Smooth muscle cell (in vitro differentiated cells): Measurements from ENCODE around the gene MREG. TPM values are rescaled to one million over a fixed set of nuclear protein-coding genes. Genes with fewer than 3 reads are reported as not detected.
A peak's percentile ranks its signal among the peaks of the same experiment; 100 is the strongest.

ENCODE experiments used
- DNase-seq: peaks from one replicate; lab custom pipeline; 2025; ENCODE audit not compliant: unreplicated experiment; lab: John Stamatoyannopoulos, UW
- H2AFZ ChIP-seq: fragments of 200-600 bp; sonication (generic); 2 replicates; pipeline ENCODE4 v1.6.0; 2016; ENCODE audit warnings: antibody characterized with exemption, low read depth, mild to moderate bottlenecking
- H3F3A ChIP-seq: fragments of 200-600 bp; sonication (generic); 2 replicates; pipeline ENCODE4 v1.6.0; 2017; ENCODE audit warnings: antibody characterized with exemption, low read depth
- H3K27ac ChIP-seq: fragments of 200-600 bp; sonication (generic); 2 replicates; pipeline ENCODE4 v1.5.1; 2016; ENCODE audit warnings: low read depth, mild to moderate bottlenecking
- H3K27me3 ChIP-seq: fragments of 200-600 bp; sonication (generic); 2 replicates; pipeline ENCODE4 v1.6.1; 2016; ENCODE audit warnings: low read depth, mild to moderate bottlenecking
- H3K36me3 ChIP-seq: fragments of 200-600 bp; sonication (generic); 2 replicates; pipeline ENCODE4 v1.5.1; 2016; ENCODE audit warnings: low read depth
- H3K4me1 ChIP-seq: fragments of 200-600 bp; sonication (generic); 2 replicates; pipeline ENCODE4 v1.5.1; 2016; ENCODE audit warnings: low read depth
- H3K4me2 ChIP-seq: fragments of 200-600 bp; sonication (generic); 2 replicates; pipeline ENCODE4 v1.6.0; 2016; ENCODE audit warnings: mild to moderate bottlenecking
- H3K4me3 ChIP-seq: fragments of 200-600 bp; sonication (generic); 2 replicates; pipeline ENCODE4 v1.5.1; 2016; ENCODE audit warnings: mild to moderate bottlenecking
- H3K79me2 ChIP-seq: fragments of 200-600 bp; sonication (generic); 2 replicates; pipeline ENCODE4 v1.6.0; 2016; ENCODE audit warnings: low read depth, mild to moderate bottlenecking
- H3K9ac ChIP-seq: fragments of 200-600 bp; sonication (generic); 2 replicates; pipeline ENCODE4 v1.6.0; 2016; ENCODE audit warnings: low read depth
- H3K9me3 ChIP-seq: fragments of 200-600 bp; sonication (generic); replicated peaks from 2 replicates; pipeline ENCODE4 v1.5.1; 2016; ENCODE audit warnings: low read depth
- H4K20me1 ChIP-seq: fragments of 200-600 bp; sonication (generic); 2 replicates; pipeline ENCODE4 v1.6.0; 2016; ENCODE audit warnings: low read depth
- CTCF ChIP-seq: fragments of 200-600 bp; sonication (generic); IDR thresholded peaks from 2 replicates; pipeline ENCODE4 v1.5.1; 2017; ENCODE audit warnings: borderline replicate concordance, mild to moderate bottlenecking, antibody characterized with exemption; ENCODE audit not compliant: insufficient read depth, poor library complexity, severe bottlenecking
- WGBS: methylation state at CpG from one replicate; pipeline ENCODE4 v1.1.7; 2016; ENCODE audit warnings: low lambda C conversion rate; 5-methylcytosine and 5-hydroxymethylcytosine counted together
- polyA plus RNA-seq: library from polyadenylated mRNA; unstranded; fragments of >200 nt; fragmentation: Nextera tagmentation; extraction: Ambion mirVana; gene quantifications from 2 replicates; pipeline ENCODE4 v1.2.1, GENCODE V29; 2016
- total RNA-seq: library from RNA; depleted of rRNA; stranded (reverse); fragments of >200 nt; gene quantifications from 2 replicates; pipeline ENCODE4 v1.2.3, GENCODE V29; 2014

The MREG gene
- total and polyA plus RNA-seq, 2 experiments from 2014 or later = 2.3 to 5.5 TPM

- DNase-seq = no peak
- Histone ChIP-seq H3K36me3 (no peaks in the 10 kb centered on the region), H3K9ac (peak overlapping the region; percentile 64), H3K79me2 (no peaks in the 10 kb centered on the region), H3F3A (no peaks in the 10 kb centered on the region), H2AFZ (peak overlapping the region; percentile 29), H3K27ac (peak overlapping the region; percentile 87), H3K4me1 (peaks cover 3% of the 10 kb centered on the region), H3K9me3 (no peaks in the 10 kb centered on the region), H4K20me1 (no peaks in the 10 kb centered on the region), H3K4me3 (no peak overlapping the region), H3K27me3 (no peaks in the 10 kb centered on the region), H3K4me2 (no peak overlapping the region)
- WGBS = 50% methylated on average over 5 of the region's 5 CpGs
- TF ChIP-seq CTCF = no peak
Observed at GRCh38 chr2:215904101-215904500, 109.2 kb downstream of the MREG start.

GRCh38 chr2:215903203-215903602 is 110.1 kb downstream of the MREG start:
- no peak for TF ChIP-seq CTCF

GRCh38 chr2:215901796-215902195 is 111.6 kb downstream of the MREG start:
- Histone ChIP-seq H3K9ac (no peak overlapping the region), H3K27me3 (no peaks in the 10 kb centered on the region), H3K79me2 (no peaks in the 10 kb centered on the region), H3K36me3 (no peaks in the 10 kb centered on the region), H2AFZ (no peak overlapping the region), H3K4me3 (no peak overlapping the region), H3K9me3 (no peaks in the 10 kb centered on the region), H3K4me1 (peaks cover 3% of the 10 kb centered on the region), H4K20me1 (no peaks in the 10 kb centered on the region), H3K27ac (no peak overlapping the region), H3K4me2 (no peak overlapping the region), H3F3A (no peaks in the 10 kb centered on the region)
- 80% methylated on average over 3 of the region's 3 CpGs for WGBS
- no peak for TF ChIP-seq CTCF
- no peak for DNase-seq

More at GRCh38 chr2:215903203-215903602, 110.1 kb downstream of the MREG start:
- no peak for DNase-seq
- Histone ChIP-seq H3K27me3 (no peaks in the 10 kb centered on the region), H3K36me3 (no peaks in the 10 kb centered on the region), H3K4me2 (no peak overlapping the region), H4K20me1 (no peaks in the 10 kb centered on the region), H3K9ac (no peak overlapping the region), H3F3A (no peaks in the 10 kb centered on the region), H3K79me2 (no peaks in the 10 kb centered on the region), H3K4me1 (peaks cover 3% of the 10 kb centered on the region), H3K9me3 (no peaks in the 10 kb centered on the region), H2AFZ (no peak overlapping the region), H3K27ac (peak overlapping the region; percentile 87), H3K4me3 (no peak overlapping the region)
- WGBS = 88% methylated on average over 1 of the region's 1 CpG

GRCh38 chr2:215900843-215901242 is 112.5 kb downstream of the MREG start:
- WGBS = 96% methylated on average over 3 of the region's 3 CpGs
- Histone ChIP-seq H3K9me3 (no peaks in the 10 kb centered on the region), H3K4me2 (no peak overlapping the region), H2AFZ (no peak overlapping the region), H3K4me3 (no peak overlapping the region), H3F3A (no peaks in the 10 kb centered on the region), H3K27me3 (no peaks in the 10 kb centered on the region), H3K36me3 (no peaks in the 10 kb centered on the region), H3K4me1 (peaks cover 3% of the 10 kb centered on the region), H3K9ac (no peak overlapping the region), H3K27ac (no peak overlapping the region), H3K79me2 (no peaks in the 10 kb centered on the region), H4K20me1 (no peaks in the 10 kb centered on the region)
- DNase-seq = no peak
- TF ChIP-seq CTCF = no peak
